Coronary artery (tissue), 2 donors: ENCODE data around the gene DTD2.

Source experiments
- DNase-seq: peaks from one replicate; pipeline ENCODE4 v3.0.0-alpha.2; 2017; ENCODE audit warnings: low spot score
- H3K27ac ChIP-seq, 2 donors: fragments of 200-600 bp; sonication (generic); one replicate each; pipeline ENCODE4 v1.5.1; 2016 to 2019
- H3K4me3 ChIP-seq: fragments of 200-600 bp; sonication (generic); 2 replicates; pipeline ENCODE4 v1.5.1; 2016; ENCODE audit warnings: mild to moderate bottlenecking, moderate library complexity
- TF ChIP-seq, protein P1 (sequence below): fragments of 200-600 bp; sonication (generic); IDR thresholded peaks from one replicate; pipeline ENCODE4 v1.5.1; 2019; ENCODE audit warnings: antibody characterized with exemption

Gene DTD2

DNA sequence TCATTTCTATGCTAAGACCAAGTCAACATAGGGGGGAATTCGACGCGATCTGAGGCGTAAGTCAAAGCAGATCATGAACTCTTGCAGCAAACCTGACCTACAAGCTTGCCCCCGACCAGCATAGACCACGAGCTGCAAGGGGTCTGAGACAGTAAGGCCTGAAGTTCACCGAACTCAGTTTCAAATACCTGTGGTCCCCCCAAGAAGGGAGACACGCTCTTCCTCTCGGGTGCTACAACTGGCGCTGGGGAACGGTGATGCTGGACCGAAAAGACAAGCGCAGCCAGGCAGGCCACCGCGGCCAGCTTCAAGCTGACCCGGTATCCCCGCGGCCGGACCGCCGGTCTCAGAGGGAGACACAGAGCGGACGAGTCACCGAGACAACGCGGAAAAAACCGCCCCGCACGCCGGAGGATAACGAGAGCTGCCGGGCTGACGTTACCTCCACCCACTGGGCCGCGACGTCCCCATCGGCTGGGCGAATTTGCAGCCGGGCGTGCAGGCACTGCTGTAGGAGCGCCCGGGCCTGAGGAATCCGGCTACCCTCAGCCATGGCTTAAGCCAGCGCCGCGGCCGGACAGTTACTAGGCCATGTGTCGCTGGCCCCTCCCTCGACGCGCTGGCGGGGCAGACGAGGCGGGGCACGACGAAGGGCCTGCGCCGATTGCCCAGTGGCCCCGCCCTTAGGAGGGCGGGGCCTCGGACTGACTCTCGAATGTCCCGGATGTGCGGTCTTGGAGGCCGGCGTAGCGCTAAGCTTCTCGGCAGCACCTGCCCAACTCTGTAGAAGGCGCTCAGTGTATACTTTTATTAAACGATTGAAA is at the start of gene DTD2:
Gene DTD2, minus strand, starts transcription at position 666 of the 824 bp plus-strand sequence. Its CDS starts 113 bp downstream, at position 553.
- peak; percentile 94 for DNase-seq
- Histone ChIP-seq H3K27ac (peak within 1 kb of the TSS; percentile 79 to 92), H3K4me3 (peak within 1 kb of the TSS; percentile 80)
- TF ChIP-seq, protein P1, sequence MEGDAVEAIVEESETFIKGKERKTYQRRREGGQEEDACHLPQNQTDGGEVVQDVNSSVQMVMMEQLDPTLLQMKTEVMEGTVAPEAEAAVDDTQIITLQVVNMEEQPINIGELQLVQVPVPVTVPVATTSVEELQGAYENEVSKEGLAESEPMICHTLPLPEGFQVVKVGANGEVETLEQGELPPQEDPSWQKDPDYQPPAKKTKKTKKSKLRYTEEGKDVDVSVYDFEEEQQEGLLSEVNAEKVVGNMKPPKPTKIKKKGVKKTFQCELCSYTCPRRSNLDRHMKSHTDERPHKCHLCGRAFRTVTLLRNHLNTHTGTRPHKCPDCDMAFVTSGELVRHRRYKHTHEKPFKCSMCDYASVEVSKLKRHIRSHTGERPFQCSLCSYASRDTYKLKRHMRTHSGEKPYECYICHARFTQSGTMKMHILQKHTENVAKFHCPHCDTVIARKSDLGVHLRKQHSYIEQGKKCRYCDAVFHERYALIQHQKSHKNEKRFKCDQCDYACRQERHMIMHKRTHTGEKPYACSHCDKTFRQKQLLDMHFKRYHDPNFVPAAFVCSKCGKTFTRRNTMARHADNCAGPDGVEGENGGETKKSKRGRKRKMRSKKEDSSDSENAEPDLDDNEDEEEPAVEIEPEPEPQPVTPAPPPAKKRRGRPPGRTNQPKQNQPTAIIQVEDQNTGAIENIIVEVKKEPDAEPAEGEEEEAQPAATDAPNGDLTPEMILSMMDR, result no peak

DNA sequence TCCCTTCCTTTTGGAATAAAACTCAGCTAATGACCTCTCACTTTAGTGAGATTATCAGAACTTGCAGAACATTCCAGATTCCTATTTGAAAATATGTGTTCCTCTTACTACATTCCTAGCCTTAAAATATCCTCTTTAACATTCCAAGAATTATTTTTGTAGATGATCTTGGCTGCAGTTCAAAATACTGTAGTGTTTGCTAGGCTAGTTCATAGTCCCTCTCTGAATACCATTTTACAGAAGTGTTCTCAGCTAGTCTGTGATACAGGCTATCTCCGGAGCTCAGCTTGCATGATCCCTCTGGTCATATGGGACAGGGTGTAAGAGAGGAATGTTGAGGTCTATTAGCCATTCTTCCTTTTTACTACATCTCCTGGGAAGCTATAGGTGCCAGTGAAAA is 48.1 kb upstream of the DTD2 start:
- no peak for DNase-seq
- Histone ChIP-seq H3K27ac (peak overlapping the region in 1 of 2 donors; percentile 80), H3K4me3 (peak overlapping the region; percentile 7)
- TF ChIP-seq, protein P1, result no peak

DNA sequence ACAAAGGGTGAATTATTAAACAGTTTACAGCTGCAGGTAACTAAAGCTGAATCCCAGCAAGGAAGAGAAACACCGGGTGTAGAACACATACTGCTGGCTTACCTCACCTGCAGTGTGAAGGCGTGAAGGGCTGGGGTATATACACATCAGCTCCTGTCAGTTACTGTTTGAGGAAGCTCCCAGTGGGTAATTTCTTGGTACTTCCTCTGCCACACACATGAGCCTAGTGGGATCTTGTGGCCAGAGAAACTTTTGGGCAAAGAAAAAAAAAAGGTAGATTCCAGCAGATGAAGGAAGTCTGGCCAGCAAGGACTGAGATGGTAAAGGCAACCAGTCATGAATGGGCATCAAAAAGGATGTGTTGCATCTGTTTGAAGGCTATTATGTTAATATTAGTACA is 44.6 kb upstream of the DTD2 start:
- DNase-seq, result no peak
- TF ChIP-seq, protein P1, result no peak
- H3K4me3 ChIP-seq, result no peak overlapping the region
- H3K27ac ChIP-seq, result no peak overlapping the region

DNA sequence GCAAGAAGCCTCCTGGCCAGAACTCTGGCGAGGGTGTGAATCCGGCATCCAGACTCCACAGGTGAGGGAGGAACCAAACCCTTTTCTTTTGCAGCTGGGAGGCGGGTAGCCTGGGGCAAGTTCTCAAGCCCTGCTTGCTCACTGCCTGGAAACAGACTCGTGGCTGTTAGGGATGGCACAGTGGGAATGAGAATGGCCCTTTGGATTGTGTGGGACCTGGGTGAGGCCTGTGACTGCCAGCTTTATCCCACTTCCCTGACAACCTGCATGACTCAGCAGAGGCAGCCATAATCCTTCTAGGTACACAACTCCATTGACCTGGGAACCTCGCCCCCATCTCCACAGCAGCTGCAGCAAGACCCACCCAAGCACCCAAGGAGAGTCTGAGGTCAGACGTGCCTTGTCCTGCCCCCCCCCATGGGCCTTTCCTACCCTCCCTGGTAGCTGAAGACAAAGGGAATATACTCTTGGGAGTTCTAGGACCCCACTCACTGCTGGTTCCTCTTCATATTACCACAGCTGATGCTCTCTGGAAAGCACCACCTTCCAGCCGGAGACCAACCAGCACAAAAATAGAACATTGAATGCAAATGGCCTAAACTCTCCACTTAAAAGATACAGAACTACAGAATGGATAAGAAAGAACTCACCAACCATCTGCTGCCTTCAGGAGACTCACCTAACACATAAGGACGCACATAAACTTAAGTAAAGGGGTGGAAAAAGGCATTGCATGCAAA is 35.6 kb upstream of the DTD2 start:
- no peak for DNase-seq
- TF ChIP-seq, protein P1, result no peak
- Histone ChIP-seq H3K4me3 (no peak overlapping the region), H3K27ac (no peak overlapping the region)

DNA sequence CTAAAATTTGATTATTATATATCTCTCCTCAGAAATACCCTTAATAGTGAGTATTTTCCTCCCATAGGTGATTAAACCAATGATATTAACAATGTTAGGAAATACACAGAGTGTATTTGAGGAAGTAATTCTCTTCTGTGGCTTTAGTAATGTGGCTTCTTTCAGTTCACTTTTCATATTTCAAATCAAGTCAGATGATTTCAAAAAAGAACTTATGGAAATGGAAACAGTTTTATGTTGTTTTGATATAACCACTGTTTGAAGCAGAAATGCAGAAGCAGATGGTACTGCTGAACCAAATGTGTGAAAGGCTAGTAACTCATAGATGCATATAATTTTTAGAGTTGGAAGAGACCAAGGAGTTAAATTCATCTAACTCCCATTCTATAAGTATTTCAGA is 32.4 kb upstream of the DTD2 start:
- no peak overlapping the region for H3K4me3 ChIP-seq
- no peak for DNase-seq

DNA sequence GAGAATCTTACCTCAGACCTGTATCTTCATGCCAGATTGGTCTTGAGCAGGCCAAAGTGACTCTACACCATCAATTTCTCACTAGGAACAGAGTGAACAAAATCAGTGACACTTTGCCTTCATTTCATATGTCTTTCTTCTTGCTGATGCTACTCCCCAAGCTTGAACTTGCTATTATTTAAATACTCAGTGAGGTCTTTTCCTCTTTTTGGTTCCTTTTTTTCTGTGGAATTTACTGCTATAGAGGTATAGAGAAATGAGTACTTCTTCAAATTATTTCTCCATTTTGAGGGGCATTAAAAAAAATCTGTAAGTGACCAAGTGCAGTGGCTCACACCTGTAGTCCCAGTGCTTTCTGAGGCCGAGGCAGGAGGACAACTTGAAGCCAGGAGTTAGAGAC is 30.6 kb upstream of the DTD2 start, which contains the start of gene GPR33:
Gene GPR33, minus strand, starts transcription at position 154 of the 400 bp plus-strand sequence. CDS start 4,074 bp downstream, outside the sequence.
- no peak within 1 kb of the TSS for H3K27ac ChIP-seq
- DNase-seq, result no peak
- TF ChIP-seq, protein P1, result no peak
- no peak within 1 kb of the TSS for H3K4me3 ChIP-seq

More for the DNA sequence above, 32.4 kb upstream of the DTD2 start:
- H3K27ac ChIP-seq, result no peak overlapping the region
- TF ChIP-seq, protein P1, result no peak
